HG03095 (cell line): Measurements from ENCODE around the gene STON2.
"Not testable (repeated sequence)": the region's sequence is repeated elsewhere in the genome, so short reads cannot be mapped to it uniquely, and the experiment has no call there.

ENCODE experiments used
- ATAC-seq: cut with Tn5 transposase; IDR thresholded peaks from one replicate; pipeline ENCODE4 v1.9.1; 2021; ENCODE audit warnings: moderate library complexity; ENCODE audit not compliant: unreplicated experiment

The STON2 gene

DNA sequence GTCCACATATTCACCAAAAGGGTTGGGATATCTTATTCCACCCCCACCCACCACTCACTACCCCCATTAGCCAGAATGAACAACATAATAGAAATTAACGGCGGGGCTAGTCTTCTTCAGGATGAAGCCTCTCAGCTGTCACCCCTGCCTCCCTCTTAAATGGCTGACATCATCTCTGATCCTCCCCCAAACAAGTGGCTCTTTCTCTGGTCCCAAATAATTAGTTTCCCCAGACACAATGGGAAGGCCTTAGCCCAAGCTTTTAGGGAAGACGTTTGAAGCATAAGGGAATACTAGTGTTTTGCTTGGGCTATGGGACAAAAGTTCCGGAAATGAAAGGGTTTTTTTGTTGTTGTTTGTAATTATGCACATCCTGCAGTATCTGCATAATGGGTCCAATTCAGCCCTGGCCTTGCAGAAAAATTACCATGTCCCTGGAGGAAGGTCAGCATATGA lies 13.8 kb downstream of the STON2 start:
- no peak for ATAC-seq

DNA sequence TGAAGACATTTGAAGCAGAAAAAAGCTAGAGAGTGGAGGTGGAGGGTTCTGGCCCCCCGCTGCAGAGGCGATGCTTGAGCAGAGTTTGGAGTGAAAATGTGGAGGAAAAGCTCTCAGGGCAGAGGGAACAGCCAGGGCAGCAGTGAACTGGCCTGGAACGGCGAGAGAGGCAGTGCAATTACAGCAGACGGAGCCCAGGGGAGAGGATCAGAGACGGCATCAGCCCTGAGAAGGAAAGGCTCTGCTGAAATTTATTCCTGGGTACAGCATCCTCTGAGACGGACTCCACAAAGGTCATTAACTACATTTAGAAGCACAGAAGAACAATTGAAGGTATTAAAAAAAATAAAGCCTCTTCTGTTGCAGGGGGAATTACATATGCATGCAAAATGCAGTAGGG lies 14.2 kb downstream of the STON2 start:
- no peak for ATAC-seq

DNA sequence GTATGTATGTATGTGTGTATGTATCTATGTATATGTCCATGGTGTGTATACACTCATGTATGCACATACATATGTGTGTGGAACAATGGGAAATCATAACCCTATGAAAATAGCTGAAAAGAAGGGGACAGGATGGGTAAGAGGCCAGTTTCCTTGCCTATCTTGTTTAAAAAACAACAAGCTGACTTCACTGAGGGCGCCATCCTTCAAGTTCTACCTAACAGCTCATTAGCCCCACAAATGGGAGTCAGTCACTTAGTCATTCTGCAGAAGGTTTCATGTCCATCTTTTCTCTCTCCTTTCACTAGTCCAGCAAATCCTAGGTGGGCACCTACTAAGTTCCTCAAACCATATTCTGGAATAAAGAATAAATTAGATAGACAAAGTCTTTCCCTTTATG lies 14.7 kb downstream of the STON2 start:
- ATAC-seq: no peak

DNA sequence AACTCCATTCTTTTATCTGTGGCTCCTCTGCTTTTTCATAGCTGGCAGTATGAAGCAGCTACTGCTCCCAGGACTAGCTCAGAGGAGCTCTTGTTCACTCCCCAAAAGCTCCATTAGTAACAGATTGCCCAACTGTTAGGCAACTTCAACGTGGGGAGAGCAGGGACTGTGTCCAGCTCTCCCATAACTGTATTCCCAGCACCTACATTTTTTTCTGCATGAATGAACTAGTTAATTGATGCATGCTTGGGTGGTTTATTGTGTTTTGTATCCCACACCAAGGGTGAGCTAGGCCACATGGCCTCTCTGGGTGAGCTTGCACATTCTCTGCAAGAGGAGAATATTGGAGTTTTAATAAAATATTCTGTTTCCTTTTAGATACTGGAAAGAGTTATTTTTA lies 15.2 kb downstream of the STON2 start:
- ATAC-seq: no peak

DNA sequence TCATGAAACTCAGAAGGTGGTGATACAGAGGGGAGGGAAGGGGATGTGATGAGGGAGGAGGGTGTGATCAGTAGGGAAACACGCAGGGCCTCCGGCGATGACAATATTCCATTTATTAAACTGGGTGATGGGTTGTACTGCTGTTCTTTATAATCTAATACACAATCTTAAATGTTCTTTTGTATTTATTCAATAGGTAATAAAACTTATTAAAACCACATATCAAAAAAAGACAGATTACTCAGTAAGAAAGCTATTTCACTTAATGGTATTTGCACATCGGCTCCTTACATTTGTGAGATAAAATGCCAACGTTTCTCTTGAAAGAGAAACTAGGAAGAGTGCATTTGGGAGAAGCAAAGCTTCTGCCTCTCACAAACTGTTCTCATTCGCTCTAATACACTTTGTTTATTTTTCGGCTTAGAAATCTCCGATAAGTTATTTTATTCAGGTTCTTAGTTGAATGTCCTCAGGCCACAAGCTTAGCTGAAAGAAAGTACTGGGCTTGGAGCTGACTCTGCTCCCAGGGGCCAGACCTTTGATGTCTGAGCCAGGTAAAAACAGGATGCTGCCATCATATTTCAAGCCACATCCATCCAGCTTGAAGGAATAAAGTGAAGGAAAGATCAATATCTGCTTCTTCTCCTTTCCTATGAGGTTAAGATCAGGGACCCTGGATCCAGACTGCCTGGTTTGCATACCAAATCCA lies 17.5 kb downstream of the STON2 start:
- ATAC-seq: no peak

DNA sequence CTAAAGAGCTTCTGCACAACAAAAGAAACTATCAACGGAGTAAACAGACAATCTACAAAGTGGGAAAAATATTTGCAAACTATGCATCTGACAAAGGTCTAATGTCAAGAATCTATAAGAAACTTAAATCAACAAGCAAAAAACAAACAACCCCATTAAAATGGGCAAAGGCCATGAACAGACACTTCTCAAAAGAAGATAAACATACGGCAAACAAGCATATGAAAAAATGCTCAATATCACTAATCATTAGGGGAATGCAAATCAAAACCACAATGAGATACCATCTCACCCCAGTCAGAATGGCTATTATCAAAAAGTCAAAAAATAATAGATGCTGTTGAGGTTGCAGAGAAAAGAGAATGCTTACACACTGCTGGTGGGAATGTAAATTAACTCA lies 20.1 kb downstream of the STON2 start:
- not testable (repeated sequence) for ATAC-seq

DNA sequence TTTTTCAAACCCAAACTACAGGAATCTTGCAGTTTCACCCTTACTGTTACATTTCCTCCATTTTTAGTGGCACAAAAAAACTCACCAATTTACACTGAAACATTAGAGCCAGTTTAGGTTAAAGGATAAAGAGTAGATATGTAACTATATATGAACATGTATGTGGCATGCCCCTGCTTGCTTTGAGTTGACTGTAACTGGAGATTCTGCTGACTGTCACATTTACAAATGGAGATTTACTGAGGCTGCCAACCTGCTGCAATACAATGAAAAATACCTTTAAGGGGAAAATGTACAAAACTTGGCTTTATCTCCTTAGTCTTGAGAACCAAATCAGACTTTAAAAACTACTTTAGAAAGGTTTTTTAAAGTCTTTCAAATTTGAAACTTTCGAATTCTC lies 28.3 kb downstream of the STON2 start:
- ATAC-seq: no peak

DNA sequence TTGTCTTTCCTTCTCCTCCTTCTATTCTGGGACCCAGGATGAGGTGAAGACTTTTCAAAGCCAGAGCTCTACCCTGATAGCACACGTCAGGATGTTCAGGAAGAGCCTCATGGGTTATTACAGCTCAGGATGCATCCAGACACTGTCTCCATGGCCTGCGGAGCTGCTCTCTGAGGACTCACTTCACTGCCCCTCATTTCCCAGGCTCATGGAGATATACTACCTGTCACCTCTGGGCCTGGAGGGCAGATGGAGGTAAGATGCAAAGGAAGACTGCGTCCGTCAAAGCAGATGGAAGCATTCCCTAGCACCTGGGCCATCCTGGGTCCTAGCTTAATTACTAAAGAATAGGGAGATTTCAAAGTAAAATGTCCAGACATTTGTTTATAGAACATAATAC lies 32.6 kb downstream of the STON2 start:
- no peak for ATAC-seq

DNA sequence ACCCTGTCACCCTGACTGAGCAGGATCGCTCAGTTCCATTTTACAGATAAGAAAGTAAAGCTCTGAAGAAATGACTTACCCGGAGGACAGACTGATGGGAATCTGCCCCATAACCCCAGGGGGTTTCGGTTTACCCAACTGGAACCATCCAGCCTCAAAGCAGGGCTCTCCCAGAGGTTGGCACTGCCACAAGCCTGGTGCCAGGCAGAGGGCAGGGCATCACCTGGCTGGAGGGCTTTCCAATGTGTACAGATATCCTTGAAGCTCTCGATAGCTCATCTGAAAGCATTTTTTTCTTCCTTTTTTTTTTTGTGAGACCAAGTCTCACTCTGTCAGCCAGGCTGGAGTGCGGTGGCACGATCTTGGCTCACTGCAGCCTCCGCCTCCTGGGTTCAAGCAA lies 33.2 kb downstream of the STON2 start:
- ATAC-seq: no peak

DNA sequence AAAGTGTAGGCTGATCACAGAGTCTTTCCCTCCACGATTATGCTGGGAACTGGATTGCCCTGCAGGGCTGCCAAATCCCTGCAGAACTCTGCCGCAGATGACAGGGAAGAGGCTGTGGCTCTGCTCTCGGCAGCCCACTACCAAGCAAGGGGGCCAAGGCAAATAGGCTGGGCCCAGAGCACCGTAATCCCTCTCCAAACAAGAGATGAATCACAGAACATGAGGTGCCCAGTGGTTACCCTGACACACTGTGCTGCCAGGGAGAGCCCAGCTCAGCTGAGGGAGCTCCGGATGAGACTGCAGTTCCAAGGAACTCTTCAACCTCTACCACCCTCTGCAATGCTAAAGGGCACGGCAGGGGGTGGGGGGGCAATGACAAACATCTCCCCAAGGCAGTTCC lies 33.9 kb downstream of the STON2 start:
- ATAC-seq: no peak

DNA sequence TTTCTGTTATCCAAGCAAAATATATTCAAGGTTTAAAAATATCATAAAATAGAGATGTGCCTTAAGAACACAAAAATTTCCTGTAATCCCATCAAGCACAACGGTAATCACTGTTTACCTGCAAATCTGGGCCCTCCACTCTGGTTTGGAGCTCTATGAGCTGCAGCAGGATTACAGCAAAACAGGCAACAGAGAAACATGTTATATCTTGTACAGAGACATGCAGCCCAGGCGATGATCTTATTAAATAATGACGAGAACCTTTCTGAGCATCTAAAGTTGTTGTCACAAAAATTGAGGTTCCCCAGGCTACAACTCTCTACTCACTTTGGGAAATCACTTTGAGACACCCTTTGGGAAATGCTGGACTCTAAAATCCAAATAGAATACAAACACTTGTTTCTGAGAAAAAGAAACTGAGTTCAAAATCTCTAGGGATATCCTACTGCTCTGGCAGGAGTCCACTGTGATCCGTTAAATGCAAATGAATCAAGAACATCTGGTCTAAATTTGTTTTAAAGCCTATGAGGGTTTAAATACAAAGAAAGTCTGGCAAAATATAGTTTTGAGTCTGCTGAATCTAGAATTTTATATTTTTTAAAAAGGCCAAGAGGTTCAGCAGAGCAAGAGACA lies 36.3 kb downstream of the STON2 start:
- ATAC-seq: no peak

DNA sequence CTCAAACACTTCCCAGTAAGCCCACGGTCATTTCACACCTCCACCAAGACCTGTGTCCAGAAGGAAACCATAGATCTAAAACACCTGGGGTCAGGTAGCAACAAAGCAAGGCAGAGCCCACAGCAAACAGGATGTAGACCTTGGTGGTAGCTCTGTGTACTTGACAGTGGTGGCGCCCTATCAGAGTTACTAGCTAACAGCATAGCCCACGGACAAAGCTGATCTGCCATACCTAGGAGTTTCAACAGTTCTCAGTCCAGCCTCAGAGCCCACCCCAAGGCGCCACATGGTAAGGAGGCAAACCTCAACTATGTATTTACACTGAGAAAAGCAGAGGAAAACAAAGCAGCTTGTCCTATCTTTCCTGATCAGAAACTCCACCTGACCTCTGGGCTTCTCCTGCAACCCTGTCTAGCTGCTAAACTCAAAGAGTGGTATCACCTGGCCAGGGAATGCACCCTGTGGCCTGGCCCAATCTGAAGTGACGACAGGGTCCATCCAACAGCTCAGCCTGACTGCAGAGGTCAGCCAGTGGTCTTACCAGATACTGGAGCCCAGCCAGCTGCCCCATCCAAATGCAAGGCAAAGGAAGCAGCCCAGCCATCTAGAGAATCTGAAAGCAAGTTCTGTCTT lies 46.3 kb downstream of the STON2 start:
- no peak for ATAC-seq

DNA sequence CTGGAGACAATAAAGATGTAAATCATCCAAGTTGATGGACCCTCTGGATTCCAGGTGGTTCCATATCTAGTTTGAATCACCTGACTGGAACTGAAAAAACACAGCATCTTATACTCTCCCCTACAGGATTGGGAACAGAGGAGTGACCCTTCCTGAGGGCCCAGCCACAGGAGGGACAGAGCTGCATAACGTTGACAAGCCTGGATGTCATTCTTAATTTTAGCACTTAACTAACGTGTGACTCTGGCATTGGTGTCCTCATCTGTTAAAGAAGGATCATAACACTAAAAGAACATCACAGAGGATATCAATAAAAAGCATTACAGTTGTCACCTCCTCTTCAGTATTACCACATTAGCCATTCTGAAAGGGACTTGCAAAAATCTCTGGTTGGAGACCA lies 47.7 kb downstream of the STON2 start:
- no peak for ATAC-seq

DNA sequence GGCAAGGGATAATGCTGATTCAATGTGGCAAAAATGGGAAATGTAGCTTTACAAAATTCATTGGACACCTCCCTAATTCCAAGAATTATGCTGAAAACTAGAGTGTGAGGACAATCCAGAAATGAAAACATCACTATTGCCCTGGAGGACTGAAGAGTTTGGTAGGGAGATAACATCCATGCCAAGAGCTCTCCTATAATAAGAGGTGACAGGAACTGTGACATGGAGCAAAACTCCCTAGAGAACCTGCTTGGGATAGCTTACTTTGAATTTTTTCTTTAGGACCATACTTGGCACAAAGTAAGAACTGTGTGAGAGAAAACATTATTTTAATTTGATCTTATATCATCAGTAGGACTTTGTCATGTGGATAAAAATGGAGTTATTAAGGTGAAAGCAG lies 48.9 kb downstream of the STON2 start:
- ATAC-seq: no peak

DNA sequence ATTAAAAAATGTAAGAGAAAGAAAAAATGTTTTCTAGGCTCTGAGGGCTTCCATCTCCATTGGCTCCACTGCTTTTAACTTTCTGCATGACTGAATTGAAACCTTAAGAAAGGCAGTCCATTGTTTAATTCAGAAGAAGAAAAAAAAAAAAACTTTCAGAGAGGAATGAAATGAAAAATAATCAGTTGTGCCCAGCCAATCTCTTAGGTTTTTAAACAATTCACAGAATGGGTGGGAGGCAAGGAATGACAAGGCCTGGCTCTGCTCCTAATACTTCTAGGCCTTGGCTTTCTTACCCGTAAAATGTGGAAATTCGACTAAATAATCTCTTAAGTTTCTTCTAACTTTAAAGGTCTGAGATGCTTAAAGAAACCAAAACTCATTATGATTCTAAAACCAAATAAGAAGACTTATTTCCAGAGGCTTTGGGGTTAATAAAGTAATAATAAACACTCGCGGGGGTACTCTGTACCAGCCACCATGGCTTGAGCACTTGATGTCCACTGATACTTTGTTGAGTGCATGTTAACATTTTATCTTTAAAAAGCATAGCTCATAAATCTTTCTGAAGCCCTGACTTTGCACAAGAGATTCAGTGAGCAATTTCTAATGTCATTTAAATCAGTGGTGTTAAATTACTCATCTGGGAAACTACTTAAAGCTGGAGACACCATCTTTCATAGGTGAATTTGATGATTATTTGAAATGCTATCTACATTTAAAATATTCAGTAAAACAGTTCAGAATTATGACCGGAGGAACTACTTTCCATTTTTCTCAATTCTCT lies 49.6 kb downstream of the STON2 start:
- no peak for ATAC-seq

DNA sequence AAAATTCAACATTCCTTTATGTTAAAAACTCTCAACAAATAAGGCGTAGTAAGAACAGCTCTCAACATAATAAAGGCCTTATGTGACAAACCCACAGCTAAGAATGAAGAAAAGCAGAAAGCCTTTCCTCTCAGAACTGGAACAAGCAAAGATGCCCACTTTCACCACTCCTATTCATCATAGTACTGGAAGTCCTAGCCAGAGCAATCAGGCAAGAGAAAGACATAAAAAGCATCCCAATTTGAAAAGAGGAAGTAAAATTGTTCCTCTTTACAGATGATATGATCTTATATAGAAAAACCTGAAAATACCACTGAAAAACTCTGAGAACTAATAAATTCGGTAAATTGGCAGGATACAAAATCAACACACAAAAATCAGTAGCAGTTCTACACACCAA lies 52.1 kb downstream of the STON2 start:
- ATAC-seq: no peak

DNA sequence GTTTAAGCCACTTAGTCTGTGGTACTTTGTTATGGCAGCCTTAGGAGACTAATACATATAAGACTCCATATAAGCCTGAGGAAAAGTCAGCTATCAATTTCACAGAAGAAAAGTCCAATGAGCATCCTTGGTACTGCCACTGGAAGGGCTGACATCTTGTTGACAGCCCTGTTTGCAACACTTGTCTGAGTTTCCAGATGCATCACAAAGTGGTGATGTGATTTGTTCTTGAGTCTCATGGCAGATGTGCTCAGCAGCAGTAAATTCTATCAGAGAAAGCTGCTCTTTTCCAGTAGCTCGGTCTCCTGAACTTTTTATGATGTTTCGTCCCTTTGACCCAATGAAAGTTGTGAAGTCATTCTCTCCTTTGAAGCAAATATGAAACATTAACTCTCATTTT lies 54.3 kb downstream of the STON2 start:
- no peak for ATAC-seq

DNA sequence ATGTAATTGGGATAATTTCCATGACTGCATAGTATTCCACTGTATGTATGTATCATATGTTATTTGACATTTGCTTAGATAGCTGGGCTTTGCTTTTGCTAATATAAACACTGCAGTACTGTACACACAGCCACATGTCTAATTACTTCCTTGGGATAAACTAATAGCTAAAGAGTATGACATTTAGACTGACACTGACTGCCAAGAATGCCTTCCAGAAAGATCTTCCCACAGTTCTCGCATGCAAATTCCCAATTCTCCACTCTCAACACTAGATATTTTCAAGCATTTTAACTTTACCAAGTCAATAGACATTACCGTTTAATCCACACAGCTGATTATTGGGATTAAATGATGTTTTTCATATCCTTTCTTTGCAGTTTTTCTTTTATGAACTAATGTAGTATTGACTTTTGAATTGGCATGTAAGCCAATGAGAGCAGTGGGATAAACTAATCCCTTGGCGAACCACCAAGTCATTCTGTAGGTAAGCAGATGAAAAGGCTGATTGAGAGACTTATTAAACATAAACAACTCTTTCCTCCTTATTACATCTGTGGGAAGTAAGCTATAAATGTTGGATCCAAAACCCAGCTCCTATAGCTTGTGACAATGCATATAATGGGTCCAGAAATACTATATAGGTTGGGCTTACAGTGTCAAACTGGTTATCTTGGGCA lies 55.5 kb downstream of the STON2 start:
- ATAC-seq: no peak

DNA sequence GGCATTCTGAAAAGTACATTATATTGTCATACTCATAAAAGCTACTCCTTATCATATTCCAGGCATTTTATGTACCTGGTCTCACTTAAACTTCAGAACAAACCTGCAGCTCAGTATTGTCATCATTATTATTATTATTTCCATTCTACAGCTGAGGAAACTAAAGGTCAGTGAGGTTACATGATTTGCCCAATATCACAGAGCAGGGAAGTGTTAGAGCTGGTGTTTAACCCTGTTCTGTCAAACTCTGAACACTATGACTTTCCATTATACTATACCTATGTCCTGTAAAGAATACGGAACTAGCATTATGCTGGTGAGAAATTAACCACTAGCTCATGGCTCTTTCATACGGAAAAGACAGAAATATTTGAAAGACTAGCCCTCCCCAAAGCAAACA lies 56.4 kb downstream of the STON2 start:
- ATAC-seq: no peak

DNA sequence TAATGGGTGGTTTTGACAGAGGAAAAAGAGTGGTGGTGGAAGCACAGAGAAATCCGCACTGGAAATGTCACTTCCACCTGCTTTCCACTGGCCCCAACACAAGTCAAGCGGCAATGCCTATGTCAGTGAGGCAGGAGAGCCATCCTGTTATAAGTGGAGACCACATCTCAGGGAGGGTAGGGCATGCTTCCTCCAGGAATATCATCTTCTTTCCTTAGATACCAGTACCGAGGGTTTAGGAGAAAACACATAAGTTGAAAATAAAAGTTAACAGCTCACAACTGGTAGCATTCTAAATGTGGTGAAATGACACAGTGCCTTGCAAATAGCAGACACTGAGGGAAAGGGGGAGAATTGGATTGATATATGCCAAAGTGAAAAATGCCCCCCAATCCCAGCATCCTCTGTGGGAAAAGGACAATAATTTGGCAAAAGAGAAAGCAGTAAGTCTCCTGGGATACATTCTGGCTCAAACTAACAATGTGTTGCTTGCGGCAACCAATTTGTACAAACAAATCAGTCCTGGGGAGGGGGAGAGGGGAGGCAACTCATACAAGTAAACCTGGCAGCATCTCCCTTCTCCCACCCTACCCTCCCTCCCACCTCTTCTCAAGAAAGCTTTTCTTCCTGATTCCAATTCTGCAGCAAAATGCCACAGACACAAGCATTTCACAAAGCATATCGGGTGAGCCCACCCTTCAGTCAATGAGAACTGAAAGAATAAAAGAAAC lies 57.1 kb downstream of the STON2 start:
- ATAC-seq: no peak
